ENCODE data around the gene FARP2.

The FARP2 gene

DNA sequence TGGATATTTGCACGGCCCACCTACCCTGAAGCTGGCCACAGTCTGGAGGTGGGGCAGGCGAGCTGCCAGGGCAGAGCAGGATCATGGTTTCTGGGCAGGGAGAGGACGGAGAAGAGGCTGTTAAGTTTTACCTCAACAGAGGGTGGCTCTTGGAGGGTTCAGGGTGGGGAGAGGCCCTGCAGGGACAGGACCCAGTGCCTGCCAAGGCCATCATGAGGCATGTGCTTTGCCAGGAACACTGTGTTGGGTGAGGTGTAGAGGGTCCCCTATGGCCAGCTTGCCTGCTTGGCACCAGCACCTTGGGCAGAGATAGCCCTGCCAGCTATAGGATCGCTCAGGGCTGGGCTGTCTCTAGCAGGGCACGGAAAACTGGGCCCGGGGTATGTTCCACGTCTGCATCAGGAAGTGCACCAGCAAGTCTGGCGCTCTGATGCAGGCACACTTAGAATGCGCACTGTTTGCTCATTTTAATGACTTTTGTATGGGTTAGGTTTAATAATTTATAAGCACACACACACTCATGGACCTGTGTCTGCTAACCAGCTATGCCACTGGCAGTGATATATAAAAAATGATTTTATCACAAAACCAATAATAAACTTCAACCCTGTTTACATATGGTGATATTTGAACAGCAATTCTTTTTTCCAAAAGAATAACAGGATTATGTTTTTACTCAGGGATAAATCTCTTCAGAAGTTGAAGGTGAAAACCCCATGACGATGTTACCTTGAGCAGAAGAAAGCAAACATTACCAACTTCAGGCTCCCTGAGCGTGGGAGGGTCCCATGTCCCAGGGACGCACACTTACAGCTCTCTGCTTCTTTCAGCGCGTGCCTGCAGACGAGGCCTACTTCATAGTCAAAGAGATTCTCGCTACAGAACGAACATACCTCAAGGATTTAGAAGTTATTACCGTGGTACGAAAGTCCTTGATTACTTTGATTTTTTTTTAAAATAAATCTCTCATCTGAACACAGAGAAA is 105.9 kb downstream of the FARP2 start:
- DNase-seq, result no peak

- no peak for DNase-seq
Observed at GRCh38 chr2:241463276-241464135, 107.4 kb downstream of the FARP2 start.

- no peak for DNase-seq
Observed at GRCh38 chr2:241465543-241465942, 109.5 kb downstream of the FARP2 start.

DNA sequence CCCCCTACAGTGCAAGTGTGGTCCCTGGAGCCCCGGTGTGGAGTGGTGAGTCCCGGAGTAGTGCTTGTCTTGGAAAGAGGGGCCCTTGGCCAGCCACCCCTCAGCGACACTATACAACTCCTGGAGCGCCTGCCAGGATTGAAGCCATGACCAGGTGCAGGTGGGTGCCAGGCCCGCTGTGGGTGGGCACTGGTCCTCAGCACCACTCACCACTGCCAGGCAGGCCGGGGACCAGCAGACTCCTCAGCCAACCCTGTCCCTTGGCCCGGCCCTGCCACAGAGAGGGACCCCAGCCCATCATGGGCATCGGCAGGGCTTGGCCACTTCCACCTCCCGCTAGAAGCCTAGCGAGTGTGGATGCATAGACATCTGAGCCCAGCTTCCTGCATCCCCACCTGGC is 110.1 kb downstream of the FARP2 start:
- DNase-seq, result no peak

GRCh38 chr2:241467777-241468475 is 111.8 kb downstream of the FARP2 start:
- DNase-seq, result no peak

DNA sequence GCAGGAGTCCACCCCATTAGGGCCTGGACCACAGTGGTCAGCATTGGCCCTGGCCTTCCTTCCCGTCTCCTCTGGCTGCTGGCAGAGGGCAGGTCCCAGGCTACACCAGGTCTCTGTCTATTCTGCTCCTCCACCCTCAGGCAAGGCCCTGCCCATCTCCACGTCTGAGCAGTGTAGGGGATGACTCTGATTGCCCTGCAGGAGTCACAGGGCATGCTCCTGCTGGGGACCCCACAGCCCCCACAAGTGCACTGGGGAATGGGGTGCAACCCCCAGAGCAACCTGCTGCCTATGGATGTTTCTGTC is 112.3 kb downstream of the FARP2 start:
- no peak for DNase-seq

- no peak for DNase-seq
Observed at GRCh38 chr2:241469746-241470145, 113.7 kb downstream of the FARP2 start.

DNA sequence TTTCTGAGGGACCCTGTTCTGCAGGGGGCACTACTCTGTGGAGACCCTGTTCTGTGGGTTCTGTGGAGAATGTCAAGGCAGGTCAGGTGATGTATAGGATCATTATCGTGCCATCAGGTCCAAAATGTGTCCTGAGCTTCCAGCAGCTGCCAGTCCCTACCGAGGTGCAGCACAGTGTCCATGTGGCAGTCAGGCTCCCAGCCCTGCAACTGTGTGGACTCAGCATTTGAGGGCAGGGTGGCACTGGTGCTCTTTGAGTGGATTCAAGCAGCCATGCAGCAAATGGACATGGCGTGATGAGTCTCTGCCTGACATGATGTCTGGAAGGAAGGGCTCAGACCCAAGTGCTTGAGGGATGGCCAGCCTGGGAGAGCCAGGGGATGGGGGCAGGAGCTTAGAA is 117.3 kb downstream of the FARP2 start:
- no peak for DNase-seq

DNA sequence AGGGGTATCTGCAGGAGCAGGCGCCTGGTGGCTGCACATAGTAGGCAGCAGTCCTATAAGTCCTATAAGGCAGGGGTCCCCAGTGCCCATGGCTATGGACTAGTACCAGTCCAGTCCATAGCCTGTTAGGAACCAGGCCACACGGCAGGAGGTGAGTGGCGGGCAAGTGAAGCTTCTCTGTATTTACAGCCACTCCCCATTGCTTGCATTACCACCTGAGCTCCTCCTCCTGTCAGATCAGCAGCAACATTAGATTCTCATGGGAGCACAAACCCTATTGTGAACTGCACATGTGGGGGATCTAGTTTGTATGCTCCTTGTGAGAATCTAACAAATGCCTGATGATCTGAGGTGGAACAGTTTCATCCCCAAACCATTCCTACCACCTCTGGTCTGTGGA is 119.2 kb downstream of the FARP2 start:
- DNase-seq, result no peak

- no peak for DNase-seq
Observed at GRCh38 chr2:241478166-241478565, 122.1 kb downstream of the FARP2 start.

DNA sequence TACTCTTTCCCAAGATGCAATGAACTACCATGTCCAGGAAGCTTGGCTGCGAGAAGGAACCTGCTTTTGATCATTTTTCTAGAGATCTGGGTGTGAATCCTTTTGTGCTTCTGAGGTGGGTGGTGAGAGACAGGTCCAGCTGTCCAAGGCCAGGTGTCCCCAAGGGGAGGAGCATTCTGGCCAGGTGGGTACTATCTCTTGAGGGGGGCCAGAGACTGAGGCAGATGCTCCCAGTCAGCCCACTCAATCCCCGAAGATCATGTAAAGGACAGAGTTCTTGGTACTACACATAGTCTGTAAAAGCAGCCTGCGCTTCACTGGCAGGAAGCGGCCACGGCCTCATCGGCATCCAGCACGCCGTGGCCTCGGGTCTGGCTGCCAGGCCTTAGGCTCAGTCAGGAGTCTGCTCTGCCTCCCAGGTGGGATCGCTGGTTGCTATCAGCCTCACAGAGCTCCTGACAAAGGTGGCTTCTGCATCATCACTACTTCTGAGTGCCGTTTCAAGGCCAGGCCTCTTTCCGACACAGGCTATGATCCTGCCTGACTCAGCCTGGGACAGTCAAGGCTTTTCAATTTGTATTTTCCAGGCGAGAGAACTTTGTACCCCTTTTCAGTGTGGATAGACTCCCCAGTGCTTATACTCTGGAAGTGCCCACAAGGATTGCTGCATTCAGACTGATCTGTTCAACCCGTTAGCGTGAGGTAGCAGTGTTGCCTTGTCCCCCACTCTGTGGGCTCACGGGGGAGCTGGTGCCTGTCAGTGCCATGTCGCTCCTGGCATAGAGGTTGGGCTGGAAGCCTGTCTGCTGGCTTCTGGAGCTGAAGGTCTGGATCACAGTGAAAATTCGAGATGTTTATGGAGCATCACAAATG is 123.2 kb downstream of the FARP2 start:
- DNase-seq, result no peak

GRCh38 chr2:241481687-241482086 is 125.6 kb downstream of the FARP2 start:
- DNase-seq, result no peak

DNA sequence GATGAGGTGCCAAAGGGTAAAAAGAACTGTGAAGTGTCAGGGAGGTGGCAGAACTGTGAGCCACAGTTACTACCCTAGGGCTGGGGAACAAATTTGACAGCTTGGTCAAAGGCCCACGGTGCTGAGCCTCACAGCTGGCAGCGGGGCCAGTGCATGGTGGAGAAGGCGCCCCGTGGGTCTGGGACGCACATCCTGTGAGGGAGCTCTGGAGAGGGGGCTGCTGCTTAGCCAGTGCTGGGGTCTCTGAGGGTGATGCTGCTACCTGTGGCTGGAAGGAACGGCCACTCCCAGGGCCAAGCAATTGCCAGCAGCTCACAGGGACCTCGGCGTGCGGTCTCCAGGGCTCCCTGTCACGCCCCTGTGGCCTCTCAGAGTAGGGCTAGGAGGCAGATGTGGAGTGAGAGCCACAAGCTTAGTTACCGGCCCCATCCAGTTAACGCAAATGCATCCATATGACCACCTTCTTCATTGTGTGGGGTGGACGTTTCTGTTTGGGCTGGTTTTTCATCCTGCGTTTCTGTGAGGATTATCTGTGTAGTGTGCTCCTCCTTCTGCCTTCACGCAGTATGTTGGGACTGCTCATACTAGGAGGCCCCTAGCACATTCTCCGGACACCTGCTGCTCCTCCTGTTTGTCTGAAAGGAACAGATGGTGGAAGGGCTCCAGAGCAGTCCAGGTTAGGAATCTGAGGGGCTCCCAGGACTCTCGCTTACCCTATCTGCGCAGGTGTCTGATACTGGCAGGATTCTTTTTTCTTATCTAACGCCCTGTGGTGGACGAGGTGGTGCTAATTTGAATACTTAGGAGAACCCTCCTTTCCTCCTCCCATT is 126.3 kb downstream of the FARP2 start:
- DNase-seq, result no peak

GRCh38 chr2:241483305-241483704 is 127.2 kb downstream of the FARP2 start:
- no peak for DNase-seq

GRCh38 chr2:241485172-241485911 is 129.3 kb downstream of the FARP2 start:
- DNase-seq, result no peak

DNA sequence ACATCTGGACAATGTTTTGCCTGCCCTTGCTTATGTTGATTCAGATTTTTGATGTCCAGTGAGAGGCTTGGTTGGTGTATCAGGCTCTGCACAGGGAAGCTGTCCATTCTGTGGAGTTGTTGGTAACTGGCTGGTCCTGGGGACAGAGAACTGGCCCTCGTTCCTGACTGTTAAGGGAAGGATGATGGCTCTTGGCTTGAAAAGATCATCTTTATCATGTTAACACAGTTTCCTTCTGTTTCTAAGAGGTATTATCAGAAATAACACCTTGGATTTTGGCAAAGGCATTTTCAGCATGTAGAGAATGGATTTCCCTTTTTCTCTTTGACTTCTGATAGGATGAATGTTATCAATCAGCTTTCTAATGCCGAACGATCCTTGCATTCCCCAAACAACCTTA is 133.0 kb downstream of the FARP2 start:
- DNase-seq, result no peak

DNA sequence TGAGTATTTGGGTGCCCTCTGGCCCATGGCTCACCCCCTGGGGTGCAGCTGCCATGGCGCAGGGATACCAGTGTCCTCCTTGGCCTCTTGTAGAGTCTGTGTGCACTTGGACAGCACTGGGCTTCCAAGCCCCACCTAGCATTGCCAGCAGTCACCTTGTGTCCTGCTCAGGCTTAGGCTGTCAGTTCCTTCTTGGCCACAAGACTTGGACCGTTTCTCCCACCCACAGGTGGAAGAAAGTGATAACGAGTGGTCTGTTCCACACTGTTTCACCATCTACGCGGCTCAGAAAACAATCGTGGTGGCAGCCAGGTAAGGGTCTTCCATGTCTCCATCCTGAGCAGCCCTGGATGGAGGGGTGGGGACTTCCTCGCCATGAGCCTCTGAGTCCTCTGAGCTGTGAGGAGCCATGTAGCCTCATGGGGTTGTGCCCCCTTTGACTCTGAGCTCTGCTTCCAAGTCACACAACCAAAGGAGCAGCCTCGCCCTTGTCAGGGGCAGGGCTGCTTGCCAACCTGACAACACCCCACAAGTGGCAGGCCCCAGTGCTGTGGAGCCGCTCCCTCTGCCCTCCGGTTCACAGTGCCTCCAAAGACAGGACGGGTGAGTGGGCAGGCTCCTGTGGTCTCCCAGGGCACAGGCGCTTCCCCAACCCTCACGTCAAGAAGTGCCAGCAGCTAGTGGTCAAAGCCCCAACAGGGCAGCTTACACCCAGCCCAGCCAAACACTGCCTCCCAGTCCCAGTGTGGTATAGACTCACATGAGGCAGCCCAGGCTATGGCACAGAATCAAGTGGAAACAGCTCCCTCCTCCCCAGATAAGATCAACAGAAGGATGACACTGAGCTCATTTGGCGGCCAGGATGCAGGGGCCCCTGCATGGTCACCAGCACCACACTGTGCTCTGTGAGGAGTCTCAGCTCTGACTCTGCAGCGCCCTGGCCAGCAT is 133.9 kb downstream of the FARP2 start:
- no peak for DNase-seq

DNA sequence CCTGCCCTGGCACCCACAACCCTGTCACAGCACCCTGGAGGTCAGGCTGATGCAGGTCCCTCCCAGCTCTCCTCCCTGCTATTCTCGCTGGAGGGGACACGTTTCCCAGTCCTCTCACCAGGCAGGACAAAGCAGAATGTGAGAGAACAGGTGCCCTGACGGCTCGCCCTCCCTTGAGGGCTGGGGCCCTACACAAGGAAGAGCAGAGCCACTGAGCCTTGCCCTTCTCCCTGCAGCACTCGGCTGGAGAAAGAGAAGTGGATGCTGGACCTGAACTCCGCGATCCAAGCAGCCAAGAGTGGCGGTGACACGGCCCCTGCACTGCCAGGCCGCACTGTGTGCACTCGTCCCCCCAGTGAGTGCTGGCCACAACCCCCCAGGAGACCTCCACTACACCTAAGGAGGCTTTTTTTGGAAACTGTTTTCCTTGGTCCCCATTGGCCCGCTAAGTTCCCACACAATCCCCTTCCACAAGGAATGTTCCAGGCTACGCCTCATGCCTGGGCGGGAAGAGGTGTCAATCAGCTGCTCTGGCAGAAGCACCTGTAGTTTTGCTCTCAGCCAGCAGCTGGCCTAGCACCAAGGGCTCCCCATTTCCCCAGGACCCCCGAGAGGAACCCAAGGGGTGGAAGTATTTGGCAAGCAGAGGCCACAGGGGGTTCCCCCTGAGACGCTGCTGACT is 134.9 kb downstream of the FARP2 start:
- DNase-seq, result no peak

Measured in T1000 (cell line).